Colonic mucosa (tissue), 4 donors: ENCODE results near the gene LGI1. TPM values are rescaled to one million over a fixed set of nuclear protein-coding genes. Genes with fewer than 3 reads are reported as not detected.

ENCODE experiments used
- DNase-seq: peaks from one replicate; pipeline ENCODE4 v3.0.0-alpha.2; 2020
- H3K27ac ChIP-seq: fragments of 200-600 bp; one replicate; pipeline ENCODE4 v1.8.0; 2021
- H3K27me3 ChIP-seq: fragments of 200-600 bp; one replicate; pipeline ENCODE4 v1.8.0; 2021
- H3K36me3 ChIP-seq: fragments of 200-600 bp; one replicate; pipeline ENCODE4 v1.8.0; 2021
- H3K4me1 ChIP-seq: fragments of 200-600 bp; one replicate; pipeline ENCODE4 v1.8.0; 2021; ENCODE audit warnings: mild to moderate bottlenecking
- H3K4me3 ChIP-seq: fragments of 200-600 bp; one replicate; pipeline ENCODE4 v1.8.0; 2021
- H3K9ac ChIP-seq, 2 donors: one replicate each; pipeline ENCODE4 v1.7.0; 2013; ENCODE audit warnings: control low read depth in 2 of 2, low read depth in 2 of 2, low read length in 2 of 2
- H3K9me3 ChIP-seq: fragments of 200-600 bp; one replicate; pipeline ENCODE4 v1.8.0; 2021
- intact Hi-C: fragments of 100-400 bp; cut with DNase I; formaldehyde crosslinking; loops from one replicate; pipeline ENCODE4 v1.14.1; 2022
- total RNA-seq, 2 donors: library from RNA; stranded (reverse); fragmentation: NEBNext Ultra II Directional in 1 of 2; extraction: Animal tissue kit (Norgen Biotek cat#: 25700) in 1 of 2; gene quantifications; one replicate each; pipeline ENCODE4 v1.2.1, GENCODE V29; 2021
- TF ChIP-seq, protein P1 (sequence below): fragments of 200-600 bp; IDR thresholded peaks from one replicate; pipeline ENCODE4 v1.8.0; 2022; ENCODE audit warnings: antibody characterized with exemption, mild to moderate bottlenecking
- donor health status: healthy.
- donor health status: DM: no; HTN: no; CAD: no.
- donor health status: DM: no; HTN: no; CAD: no.

Gene LGI1
- total RNA-seq, 2 donors from 2014 or later: 0.47 to 0.98 TPM

DNA sequence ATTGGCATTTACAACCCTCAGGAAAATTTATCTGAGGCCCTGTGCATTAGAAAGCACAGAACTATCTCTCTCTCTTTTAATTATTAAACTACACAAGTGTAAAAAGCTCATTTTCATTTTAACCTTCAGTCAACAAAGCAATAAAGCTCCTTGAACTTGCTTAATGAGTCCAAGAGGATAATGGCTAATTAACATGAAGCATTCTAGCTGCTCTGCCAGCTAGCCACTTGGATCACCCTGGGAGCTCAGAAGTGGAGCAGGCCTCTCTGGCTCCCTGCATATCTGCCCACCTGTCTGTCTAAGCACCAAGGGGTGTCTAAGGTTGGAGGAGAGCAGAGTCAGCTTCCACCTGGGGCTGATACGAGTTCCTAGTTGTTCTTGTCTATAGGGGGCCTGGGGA lies 80.1 kb downstream of the LGI1 start:
- H3K36me3 ChIP-seq: no peaks in the 10 kb centered on the region
- TF ChIP-seq, protein P1, sequence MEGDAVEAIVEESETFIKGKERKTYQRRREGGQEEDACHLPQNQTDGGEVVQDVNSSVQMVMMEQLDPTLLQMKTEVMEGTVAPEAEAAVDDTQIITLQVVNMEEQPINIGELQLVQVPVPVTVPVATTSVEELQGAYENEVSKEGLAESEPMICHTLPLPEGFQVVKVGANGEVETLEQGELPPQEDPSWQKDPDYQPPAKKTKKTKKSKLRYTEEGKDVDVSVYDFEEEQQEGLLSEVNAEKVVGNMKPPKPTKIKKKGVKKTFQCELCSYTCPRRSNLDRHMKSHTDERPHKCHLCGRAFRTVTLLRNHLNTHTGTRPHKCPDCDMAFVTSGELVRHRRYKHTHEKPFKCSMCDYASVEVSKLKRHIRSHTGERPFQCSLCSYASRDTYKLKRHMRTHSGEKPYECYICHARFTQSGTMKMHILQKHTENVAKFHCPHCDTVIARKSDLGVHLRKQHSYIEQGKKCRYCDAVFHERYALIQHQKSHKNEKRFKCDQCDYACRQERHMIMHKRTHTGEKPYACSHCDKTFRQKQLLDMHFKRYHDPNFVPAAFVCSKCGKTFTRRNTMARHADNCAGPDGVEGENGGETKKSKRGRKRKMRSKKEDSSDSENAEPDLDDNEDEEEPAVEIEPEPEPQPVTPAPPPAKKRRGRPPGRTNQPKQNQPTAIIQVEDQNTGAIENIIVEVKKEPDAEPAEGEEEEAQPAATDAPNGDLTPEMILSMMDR: no peak
- no peak overlapping the region for H3K4me3 ChIP-seq
- H3K9ac ChIP-seq: no peak overlapping the region
- intact Hi-C loops: no loop called here
- no peaks in the 10 kb centered on the region for H3K27me3 ChIP-seq
- H3K27ac ChIP-seq: no peak overlapping the region
- DNase-seq: no peak
- H3K9me3 ChIP-seq: no peaks in the 10 kb centered on the region
- H3K4me1 ChIP-seq: no peaks in the 10 kb centered on the region

GRCh38 chr10:93838278-93838677 lies 80.5 kb downstream of the LGI1 start:
- Histone ChIP-seq H3K4me1 (no peaks in the 10 kb centered on the region), H3K9me3 (no peaks in the 10 kb centered on the region), H3K9ac (no peak overlapping the region), H3K4me3 (no peak overlapping the region), H3K27ac (no peak overlapping the region), H3K36me3 (no peaks in the 10 kb centered on the region), H3K27me3 (no peaks in the 10 kb centered on the region)
- TF ChIP-seq, protein P1: no peak
- intact Hi-C loops: no loop called here
- no peak for DNase-seq

DNA sequence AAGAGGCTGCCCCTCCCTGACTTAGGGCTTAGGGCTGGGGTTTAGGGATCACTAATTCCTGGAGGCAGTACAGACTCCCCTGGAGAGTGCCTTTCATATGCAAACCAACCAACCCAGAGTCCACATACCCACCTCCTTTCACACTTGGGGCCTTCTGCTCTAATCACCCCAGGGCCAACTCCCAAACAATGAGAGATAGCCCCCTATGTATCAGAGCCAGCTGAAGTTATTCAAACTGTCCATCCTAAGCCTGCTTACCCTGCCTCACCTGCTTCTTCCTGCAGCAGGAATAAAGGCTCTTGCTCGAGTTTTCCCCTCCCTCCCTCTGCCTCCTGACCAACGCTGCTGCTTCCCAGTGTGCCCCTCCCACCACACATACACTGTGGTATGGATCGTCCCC lies 84.2 kb downstream of the LGI1 start:
- no peaks in the 10 kb centered on the region for H3K27me3 ChIP-seq
- H3K9me3 ChIP-seq: no peaks in the 10 kb centered on the region
- no peaks in the 10 kb centered on the region for H3K4me1 ChIP-seq
- H3K9ac ChIP-seq: no peak overlapping the region
- H3K27ac ChIP-seq: no peak overlapping the region
- no peak for DNase-seq
- H3K36me3 ChIP-seq: no peaks in the 10 kb centered on the region
- H3K4me3 ChIP-seq: no peak overlapping the region
- TF ChIP-seq, protein P1: no peak
- intact Hi-C loops: no loop called here

GRCh38 chr10:93844979-93845626 lies 87.4 kb downstream of the LGI1 start:
- H3K9ac ChIP-seq: no peak overlapping the region
- no peaks in the 10 kb centered on the region for H3K36me3 ChIP-seq
- TF ChIP-seq, protein P1: no peak
- H3K27me3 ChIP-seq: no peaks in the 10 kb centered on the region
- DNase-seq: no peak
- no peaks in the 10 kb centered on the region for H3K4me1 ChIP-seq
- H3K27ac ChIP-seq: no peak overlapping the region
- H3K9me3 ChIP-seq: no peaks in the 10 kb centered on the region
- intact Hi-C loops: no loop called here
- no peak overlapping the region for H3K4me3 ChIP-seq

Other genes with a start within 250 kb of the LGI1 start
- 10 to 100 TPM; 44.2 to 48.2 TPM for gene FFAR4, start 191.3 kb upstream of the LGI1 start, total RNA-seq
- 10 to 100 TPM in 1 of 2 donors, 1 to 10 TPM in 1; 6.8 to 15.1 TPM for gene RBP4, start 156.7 kb upstream of the LGI1 start, total RNA-seq
- not detected for gene PDE6C, start 145.4 kb upstream of the LGI1 start, total RNA-seq
- gene FRA10AC1, start 55.3 kb upstream of the LGI1 start, total RNA-seq: 10 to 100 TPM; 13.5 to 19.4 TPM
- gene SLC35G1, start 136.0 kb downstream of the LGI1 start, total RNA-seq: 10 to 100 TPM; 13.4 TPM
- gene PLCE1, start 236.0 kb downstream of the LGI1 start, total RNA-seq: 10 to 100 TPM; 42.4 to 45.5 TPM